ENCODE results near the gene PGS1.
A peak's percentile ranks its signal among the peaks of the same experiment; 100 is the strongest.
"Not testable (repeated sequence)": the region's sequence is repeated elsewhere in the genome, so short reads cannot be mapped to it uniquely, and the experiment has no call there.

Gene PGS1

GRCh38 chr17:78378225-78379130 lies at the start of gene PGS1:
Gene PGS1, plus strand, starts transcription at chr17:78378649. Its CDS starts 17 bp downstream, at chr17:78378666.
- peak in 1 of 2 donors; percentile 78 for DNase-seq (ENCODE audit: low read depth in 2 of 2)

DNA sequence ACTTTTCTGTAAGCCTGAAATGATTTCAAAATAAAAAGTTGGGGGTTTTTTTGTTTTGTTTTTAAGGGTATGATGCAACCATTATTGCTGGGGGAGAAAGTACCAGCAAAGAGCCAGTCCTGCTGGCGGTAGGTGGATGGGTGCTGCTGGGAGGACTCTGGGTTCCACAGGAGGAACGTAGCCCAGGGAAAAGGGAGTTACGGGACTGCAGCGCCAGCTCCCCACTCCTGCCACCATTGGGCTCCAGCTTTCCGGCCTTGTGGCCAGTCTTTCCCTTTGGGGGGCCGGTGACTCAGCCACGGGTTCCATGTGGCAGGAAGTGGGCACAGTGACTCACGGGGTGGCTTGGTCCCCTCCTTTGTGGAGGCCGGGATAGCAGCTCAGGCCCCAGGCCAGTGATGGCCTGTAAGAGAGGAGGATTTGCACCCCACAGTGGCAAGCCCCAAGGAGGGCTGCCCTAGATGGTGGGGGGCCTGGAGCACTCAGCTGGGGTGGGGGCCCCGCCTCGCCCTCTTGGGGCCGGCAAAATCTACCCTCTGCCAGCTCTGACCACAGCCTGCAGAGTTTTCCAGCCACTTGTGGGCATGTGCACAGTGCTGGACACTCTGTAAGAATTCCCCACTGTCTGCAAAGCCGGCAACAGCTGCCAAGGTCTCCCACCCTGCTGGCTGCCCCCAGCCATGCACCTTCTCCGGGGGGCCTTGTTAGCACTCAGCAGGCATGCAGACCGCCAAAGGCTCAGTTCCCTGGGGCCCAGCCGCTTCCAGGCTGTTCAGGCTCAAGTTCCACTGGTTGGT lies 49.0 kb upstream of the PGS1 start:
- no peak for DNase-seq (ENCODE audit: low read depth in 2 of 2)

DNA sequence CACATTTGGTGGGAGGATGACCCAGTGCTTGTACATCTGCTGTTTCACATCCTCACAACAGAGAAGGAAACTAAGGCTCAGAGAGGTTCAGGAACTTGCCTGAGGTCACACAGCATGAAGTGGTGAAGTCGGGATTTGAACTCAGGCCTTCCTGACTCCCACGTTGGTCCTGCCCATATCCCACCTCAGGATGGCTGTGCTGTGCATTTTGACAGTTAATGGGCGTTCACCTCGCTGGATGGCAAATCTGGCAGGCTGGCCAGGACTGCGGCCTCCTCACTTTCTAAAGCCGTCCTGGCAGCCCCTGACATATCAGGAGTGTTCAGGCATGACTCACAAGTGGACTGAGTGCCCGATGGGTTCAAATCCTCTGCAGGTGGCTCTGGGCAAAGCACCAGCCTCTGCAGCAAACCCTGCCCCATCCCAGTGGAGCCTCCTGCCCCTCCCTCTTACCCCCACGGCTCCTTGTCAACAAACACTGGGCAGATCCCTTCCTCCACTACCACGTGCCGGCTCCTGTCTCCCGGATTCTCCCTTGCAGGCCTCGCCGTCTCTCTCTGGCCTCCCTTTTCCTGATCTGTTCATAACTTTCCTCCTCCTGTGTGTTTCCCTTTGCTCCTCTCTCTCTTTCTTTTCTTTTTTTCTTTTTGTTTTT lies 47.8 kb upstream of the PGS1 start:
- DNase-seq (ENCODE audit: low read depth in 2 of 2) = no peak

GRCh38 chr17:78331355-78331754 lies 47.1 kb upstream of the PGS1 start:
- not testable (repeated sequence) for DNase-seq (ENCODE audit: low read depth in 2 of 2)

DNA sequence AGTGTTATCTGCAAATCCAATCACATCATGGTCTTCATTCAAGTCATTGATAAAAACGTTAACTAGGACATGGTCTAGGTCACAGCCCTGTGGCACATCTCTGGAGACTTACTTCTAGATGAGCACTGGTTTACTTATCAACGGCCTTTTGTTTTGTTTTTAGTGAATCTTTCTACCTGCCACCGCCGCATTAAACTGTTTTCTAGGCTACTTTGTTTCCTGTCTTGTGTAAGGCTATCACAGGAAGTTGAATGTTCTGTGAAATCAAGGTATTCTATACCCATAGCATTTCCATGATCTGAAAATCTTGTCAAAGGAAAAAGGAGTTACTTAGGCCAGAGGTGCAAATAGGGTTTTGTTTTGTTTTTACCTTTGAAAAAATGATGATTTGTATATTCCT lies 45.5 kb upstream of the PGS1 start:
- DNase-seq (ENCODE audit: low read depth in 2 of 2) = no peak

GRCh38 chr17:78335209-78335608 lies 43.2 kb upstream of the PGS1 start:
- no peak for DNase-seq (ENCODE audit: low read depth in 2 of 2)

- no peak for DNase-seq (ENCODE audit: low read depth in 2 of 2)
These were observed 41.0 kb upstream of the PGS1 start for GRCh38 chr17:78337244-78338109.

GRCh38 chr17:78338486-78339259 lies 39.8 kb upstream of the PGS1 start:
- DNase-seq (ENCODE audit: low read depth in 2 of 2) = no peak

DNA sequence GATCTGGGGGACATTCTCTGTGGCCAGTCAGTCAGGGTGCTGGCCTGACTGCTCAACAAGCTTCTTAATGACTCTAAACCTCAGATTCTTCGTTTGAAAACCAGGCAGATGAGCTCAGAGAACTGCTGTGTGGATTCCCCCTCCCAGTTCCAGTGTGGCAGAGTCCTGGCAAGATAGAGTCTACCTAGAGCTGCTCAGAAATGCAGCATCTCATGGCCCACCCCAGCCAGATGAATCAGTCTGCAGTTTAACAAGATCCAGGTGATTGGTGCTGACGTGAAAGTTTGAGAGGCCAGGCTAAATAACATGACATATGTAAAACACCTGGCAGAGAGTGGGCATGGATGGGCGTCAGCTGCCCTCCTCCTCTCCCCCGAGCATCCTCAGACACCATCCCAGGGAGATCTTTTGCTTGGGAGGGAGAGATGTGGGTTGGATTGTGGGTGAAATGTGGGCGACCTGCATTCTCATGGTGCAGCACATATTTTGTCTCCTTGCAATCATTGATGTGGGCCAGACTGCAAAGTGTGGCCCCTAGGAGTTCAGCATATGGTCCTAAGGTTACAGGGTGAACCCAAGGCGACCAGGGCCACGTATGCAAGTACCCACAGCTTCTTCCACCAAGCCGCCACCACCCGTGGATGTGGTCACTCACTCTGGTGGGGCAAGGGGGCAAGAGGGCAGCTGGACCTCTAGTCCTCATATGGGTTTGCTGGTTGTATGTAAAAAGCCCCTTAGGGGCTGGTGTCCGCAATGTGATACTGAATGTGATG lies 38.1 kb upstream of the PGS1 start:
- DNase-seq (ENCODE audit: low read depth in 2 of 2) = no peak

DNA sequence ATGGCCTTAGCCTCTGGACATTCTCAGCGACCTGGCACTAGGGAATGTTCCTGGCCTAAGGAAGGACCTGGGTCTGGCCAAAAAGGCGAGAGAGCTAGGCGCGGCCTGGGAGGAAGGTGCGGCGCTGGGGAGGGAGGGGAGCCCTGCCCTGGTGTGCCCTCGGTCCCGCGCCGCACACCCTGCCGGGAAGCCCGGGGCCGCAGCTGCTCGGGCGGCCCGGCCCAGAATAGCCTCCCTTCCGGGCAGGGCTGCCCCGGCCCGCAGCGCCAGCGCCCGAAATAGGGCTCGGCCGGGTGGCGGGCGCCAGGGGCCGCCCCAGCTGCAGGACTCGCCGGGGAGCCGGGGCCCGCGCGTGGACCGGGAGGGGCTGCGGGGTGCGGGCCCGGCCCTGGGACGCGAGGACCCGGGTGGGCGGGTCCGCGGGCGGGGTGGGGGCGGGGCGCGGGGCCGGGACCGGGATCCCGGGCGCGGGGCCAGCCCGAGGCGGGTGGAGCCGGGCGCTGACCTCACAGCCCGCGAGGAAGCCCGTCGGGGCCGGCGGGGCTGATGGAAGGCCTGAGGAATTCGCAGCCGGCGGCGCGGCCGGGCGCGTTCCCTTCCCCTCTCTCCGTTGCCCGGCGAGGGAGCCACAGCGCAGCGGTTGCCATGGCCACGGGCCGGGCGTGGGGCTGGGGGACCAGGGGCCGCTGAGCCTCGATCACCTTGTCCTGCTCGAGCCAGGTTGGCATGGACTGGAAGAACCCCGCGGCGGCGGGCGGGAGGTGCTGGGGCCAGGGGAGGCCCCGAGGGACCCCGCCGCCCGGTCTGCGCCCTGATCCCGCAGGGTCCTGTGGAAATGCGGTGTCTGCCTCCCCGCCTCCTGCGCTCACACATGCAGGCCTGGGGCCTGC lies 36.6 kb upstream of the PGS1 start:
- DNase-seq (ENCODE audit: low read depth in 2 of 2) = no peak

GRCh38 chr17:78342449-78343186 lies 35.8 kb upstream of the PGS1 start:
- DNase-seq (ENCODE audit: low read depth in 2 of 2) = no peak

GRCh38 chr17:78343187-78343542 lies 35.3 kb upstream of the PGS1 start:
- DNase-seq (ENCODE audit: low read depth in 2 of 2) = no peak

DNA sequence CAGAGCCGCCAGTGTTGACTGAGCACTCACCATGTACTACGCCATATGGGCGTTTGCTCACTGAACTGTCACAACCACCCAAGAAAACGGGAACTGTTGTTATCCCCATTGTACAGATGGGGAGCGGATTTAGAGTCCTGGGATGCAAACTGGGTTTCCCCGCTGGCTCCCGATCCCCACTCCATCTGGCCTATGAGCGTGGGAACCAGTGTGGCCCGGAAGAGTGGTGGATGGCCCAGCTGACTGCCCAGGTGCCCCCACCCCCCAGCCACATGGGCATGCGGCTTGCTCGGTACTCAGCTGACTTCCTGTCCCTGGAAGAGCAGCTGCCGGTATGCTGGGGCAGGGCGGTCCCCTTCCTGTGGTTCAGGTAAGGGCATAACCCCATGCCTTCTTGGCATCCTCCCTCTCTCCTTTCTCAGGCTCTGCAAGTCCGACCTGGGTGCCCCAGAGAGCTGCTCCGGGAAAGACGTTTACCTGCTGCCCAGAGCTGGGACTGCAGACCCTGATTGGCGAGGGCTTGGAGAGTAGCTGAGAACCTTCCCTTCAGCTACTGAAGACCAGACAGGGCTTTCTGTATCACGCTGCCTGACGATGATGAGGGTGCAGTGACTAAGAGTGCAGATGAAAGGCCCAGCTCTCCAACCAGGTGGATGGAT lies 34.8 kb upstream of the PGS1 start:
- DNase-seq (ENCODE audit: low read depth in 2 of 2) = peak in 1 of 2 donors; percentile 62

GRCh38 chr17:78344666-78345065 lies 33.8 kb upstream of the PGS1 start:
- DNase-seq (ENCODE audit: low read depth in 2 of 2) = no peak

GRCh38 chr17:78345172-78345571 lies 33.3 kb upstream of the PGS1 start:
- DNase-seq (ENCODE audit: low read depth in 2 of 2) = no peak

DNA sequence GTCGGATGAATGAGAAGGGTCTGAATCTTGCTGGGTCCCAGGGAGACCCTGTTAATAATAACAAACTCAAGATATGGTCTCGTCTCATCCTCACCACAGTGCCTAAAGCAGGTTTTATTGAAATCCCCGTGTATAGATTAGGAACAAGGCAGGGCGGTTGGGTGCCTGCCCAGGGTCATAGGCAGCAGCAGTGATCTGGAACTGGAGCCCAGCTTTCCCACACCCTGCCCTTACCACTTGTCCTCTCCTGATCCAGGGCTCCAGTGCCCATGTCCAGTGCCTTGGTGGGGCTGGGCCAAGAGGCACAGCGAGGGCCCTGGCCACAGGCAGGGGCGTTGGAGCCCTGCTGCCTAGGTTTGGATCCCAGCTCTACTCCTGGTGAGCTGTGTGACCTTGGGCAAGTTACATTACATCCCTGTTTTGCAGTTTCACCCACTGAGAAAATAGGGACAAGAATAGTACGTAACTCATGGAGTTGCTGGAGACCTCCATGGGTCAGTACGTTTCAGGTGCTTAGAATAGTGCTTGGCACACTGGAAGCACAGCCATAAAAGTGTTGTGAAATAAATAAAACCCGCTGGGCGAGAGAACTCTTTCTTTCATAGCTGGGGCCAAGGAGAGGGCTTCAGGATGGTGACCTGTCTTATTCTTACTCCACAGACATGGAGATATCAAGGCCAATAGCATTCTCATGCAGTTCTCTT lies 32.5 kb upstream of the PGS1 start:
- DNase-seq (ENCODE audit: low read depth in 2 of 2) = no peak
